A549 (cell line): ENCODE measurements around the gene IGF1R.

Experiments used
- BHLHE40 ChIP-seq: IDR thresholded peaks from 2 replicates; pipeline ENCODE4 v1.6.1; 2012; ENCODE audit warnings: low read depth, low read length, inconsistent platforms
- CBX8 ChIP-seq: fragments of 200-600 bp; sonication (generic); IDR thresholded peaks from 2 replicates; pipeline ENCODE4 v1.6.1; 2016
- CTCF ChIP-seq: fragments of >200 bp; sonication (Bioruptor Twin); formaldehyde crosslinking; IDR thresholded peaks from 3 replicates; pipeline ENCODE4 v1.5.1; 2016
- EP300 ChIP-seq, 2 experiments: fragments of >200 bp; sonication (Bioruptor Twin); formaldehyde crosslinking; IDR thresholded peaks; 2 replicates in 1 of 2; 3 replicates in 1 of 2; pipeline ENCODE4 v1.6.1; 2016 to 2017
- MAFK ChIP-seq: fragments of 450-650 bp; IDR thresholded peaks from 2 replicates; pipeline ENCODE4 v1.6.1; 2014; ENCODE audit not compliant: partially characterized antibody
- MAX ChIP-seq: IDR thresholded peaks from 2 replicates; pipeline ENCODE4 v1.6.1; 2012

GRCh38 chr15:98807262-98807661, 158.9 kb downstream of the IGF1R start:
- no peak for TF ChIP-seq CBX8
- TF ChIP-seq MAFK: no peak
- no peak for TF ChIP-seq CTCF
- no peak for TF ChIP-seq MAX
- no peak for TF ChIP-seq EP300 (IDR thresholded peaks at IDR 0.05)
- TF ChIP-seq BHLHE40: no peak
